Measurements from ENCODE around the gene CWF19L1. TPM values are rescaled to one million over a fixed set of nuclear protein-coding genes. Genes with fewer than 3 reads are reported as not detected.
A peak's percentile ranks its signal among the peaks of the same experiment; 100 is the strongest.

The CWF19L1 gene
- total and polyA plus RNA-seq, 2 experiments from 2014 or later = 15.8 to 34.4 TPM

- Histone ChIP-seq H3K9me2 (ENCODE audit: insufficient read depth) (no peaks in the 10 kb centered on the region), H3K4me3 (no peak overlapping the region), H3F3A (replicated peaks; ENCODE audit: low read depth) (no peaks in the 10 kb centered on the region), H3K79me2 (replicated peaks; ENCODE audit: insufficient read depth) (no peaks in the 10 kb centered on the region), H3K27me3 (ENCODE audit: insufficient read depth) (no peaks in the 10 kb centered on the region), H3K4me1 (ENCODE audit: insufficient read depth) (no peaks in the 10 kb centered on the region), H3K36me3 (ENCODE audit: insufficient read depth) (peaks cover 30% of the 10 kb centered on the region), H4K20me1 (replicated peaks; ENCODE audit: insufficient read depth) (no peaks in the 10 kb centered on the region; the same call in none of the 2 replicates), H3K27ac (ENCODE audit: low read depth) (peak overlapping the region; percentile 55; the same call in 1 of the 2 replicates), H3K4me2 (no peak overlapping the region), H2AFZ (no peak overlapping the region)
- Mint-ChIP-seq H3K36me3 (ENCODE audit: low read depth) (peaks cover 59% of the 10 kb centered on the region), H3K27ac (no peak overlapping the region), H3K4me1 (no peaks in the 10 kb centered on the region), H3K27me3 (ENCODE audit: insufficient read depth, low read depth, poor library complexity) (peaks cover 3% of the 10 kb centered on the region), H3K4me3 (no peak overlapping the region), H3K9me3 (no peaks in the 10 kb centered on the region)
- DNase-seq (ENCODE audit: low spot score) (no peak), ATAC-seq (no peak)
- no peak for TF ChIP-seq CREB1 (CRISPR knock-in tag; IDR thresholded peaks at IDR 0.05; ENCODE audit: low read depth)
- TF ChIP-seq ZNF331 (CRISPR knock-in tag; IDR thresholded peaks at IDR 0.05; ENCODE audit: low read depth) = no peak
- no peak for TF ChIP-seq ZNF462 (CRISPR knock-in tag; IDR thresholded peaks at IDR 0.05)
- no peak for TF ChIP-seq CTCF (conservative IDR thresholded peaks at IDR 0.05; ENCODE audit: low read depth in 2 of 2)
- TF ChIP-seq ETS1 (IDR thresholded peaks at IDR 0.05) = no peak
- TF ChIP-seq ZNF114 (CRISPR knock-in tag; IDR thresholded peaks at IDR 0.05) = no peak
- TF ChIP-seq NANOG (IDR thresholded peaks at IDR 0.05; ENCODE audit: borderline replicate concordance) = no peak
- no peak for TF ChIP-seq REST (IDR thresholded peaks at IDR 0.05; ENCODE audit: unreplicated experiment)
- no peak for TF ChIP-seq EZH2 (IDR thresholded peaks at IDR 0.05; ENCODE audit: low read depth, unreplicated experiment)
- no peak for TF ChIP-seq STAT1 (IDR thresholded peaks at IDR 0.05; ENCODE audit: unreplicated experiment)
These were observed 21.8 kb downstream of the CWF19L1 start for GRCh38 chr10:100245484-100246220.
